A549 (cell line): ENCODE data around the gene ZGLP1.

Experiments
- EHF ChIP-seq: fragments of 250-450 bp; sonication (Bioruptor Pico); IDR thresholded peaks from 2 replicates; pipeline ENCODE4 v1.5.0; 2020; ENCODE audit warnings: mild to moderate bottlenecking
- EHMT2 ChIP-seq: fragments of 200-600 bp; sonication (generic); IDR thresholded peaks from 2 replicates; pipeline ENCODE4 v1.6.1; 2016; ENCODE audit warnings: antibody characterized with exemption, low read depth, mild to moderate bottlenecking, moderate library complexity
- EP300 ChIP-seq, 2 experiments: fragments of >200 bp; sonication (Bioruptor Twin); formaldehyde crosslinking; IDR thresholded peaks; 2 replicates in 1 of 2; 3 replicates in 1 of 2; pipeline ENCODE4 v1.6.1; 2016 to 2017
- POLR2A ChIP-seq: IDR thresholded peaks from 2 replicates; pipeline ENCODE4 v1.6.1; 2012; ENCODE audit warnings: mild to moderate bottlenecking, low read length
- RAD21 ChIP-seq, 2 experiments: fragments of >200 bp in 1 of 2; sonication (Bioruptor Twin) in 1 of 2; formaldehyde crosslinking in 1 of 2; IDR thresholded peaks in 1 of 2; conservative IDR thresholded peaks in 1 of 2; 2 replicates in 1 of 2; 3 replicates in 1 of 2; pipeline ENCODE4 v1.6.1; 2012 to 2018; ENCODE audit warnings: inconsistent platforms in 1 of 2
- REST ChIP-seq: fragments of 200-600 bp; sonication (generic); IDR thresholded peaks from 2 replicates; pipeline ENCODE4 v1.6.1; 2016; ENCODE audit warnings: antibody characterized with exemption, mild to moderate bottlenecking, moderate library complexity
- RFX5 ChIP-seq: fragments of 450-650 bp; IDR thresholded peaks from 2 replicates; pipeline ENCODE4 v1.7.1; 2014; ENCODE audit warnings: antibody characterized with exemption, mild to moderate bottlenecking, moderate library complexity
- ZNF302 ChIP-seq: fragments of 250-450 bp; sonication (Bioruptor Pico); IDR thresholded peaks from 2 replicates; pipeline ENCODE4 v1.9.0; 2021; ENCODE audit warnings: inconsistent platforms, mild to moderate bottlenecking, moderate library complexity
- TF ChIP-seq, protein P1 (sequence below): fragments of >200 bp; sonication (Bioruptor Twin); formaldehyde crosslinking; IDR thresholded peaks from 3 replicates; pipeline ENCODE4 v1.5.1; 2016
- TF ChIP-seq, protein P2 (sequence below): fragments of 450-650 bp; IDR thresholded peaks from 2 replicates; pipeline ENCODE4 v1.6.1; 2014; ENCODE audit warnings: antibody characterized with exemption

- TF ChIP-seq, protein P1, sequence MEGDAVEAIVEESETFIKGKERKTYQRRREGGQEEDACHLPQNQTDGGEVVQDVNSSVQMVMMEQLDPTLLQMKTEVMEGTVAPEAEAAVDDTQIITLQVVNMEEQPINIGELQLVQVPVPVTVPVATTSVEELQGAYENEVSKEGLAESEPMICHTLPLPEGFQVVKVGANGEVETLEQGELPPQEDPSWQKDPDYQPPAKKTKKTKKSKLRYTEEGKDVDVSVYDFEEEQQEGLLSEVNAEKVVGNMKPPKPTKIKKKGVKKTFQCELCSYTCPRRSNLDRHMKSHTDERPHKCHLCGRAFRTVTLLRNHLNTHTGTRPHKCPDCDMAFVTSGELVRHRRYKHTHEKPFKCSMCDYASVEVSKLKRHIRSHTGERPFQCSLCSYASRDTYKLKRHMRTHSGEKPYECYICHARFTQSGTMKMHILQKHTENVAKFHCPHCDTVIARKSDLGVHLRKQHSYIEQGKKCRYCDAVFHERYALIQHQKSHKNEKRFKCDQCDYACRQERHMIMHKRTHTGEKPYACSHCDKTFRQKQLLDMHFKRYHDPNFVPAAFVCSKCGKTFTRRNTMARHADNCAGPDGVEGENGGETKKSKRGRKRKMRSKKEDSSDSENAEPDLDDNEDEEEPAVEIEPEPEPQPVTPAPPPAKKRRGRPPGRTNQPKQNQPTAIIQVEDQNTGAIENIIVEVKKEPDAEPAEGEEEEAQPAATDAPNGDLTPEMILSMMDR: no peak
- TF ChIP-seq ZNF302 (CRISPR knock-in tag) (no peak), RFX5 (no peak), REST (no peak), EHMT2 (no peak), RAD21 (conservative IDR thresholded peaks at IDR 0.05 in 1 of 2, IDR thresholded peaks at IDR 0.05 in 1 of 2) (no peak), POLR2A (no peak), EP300 (IDR thresholded peaks at IDR 0.05) (no peak), EHF (CRISPR knock-in tag) (no peak)
- TF ChIP-seq, protein P2, sequence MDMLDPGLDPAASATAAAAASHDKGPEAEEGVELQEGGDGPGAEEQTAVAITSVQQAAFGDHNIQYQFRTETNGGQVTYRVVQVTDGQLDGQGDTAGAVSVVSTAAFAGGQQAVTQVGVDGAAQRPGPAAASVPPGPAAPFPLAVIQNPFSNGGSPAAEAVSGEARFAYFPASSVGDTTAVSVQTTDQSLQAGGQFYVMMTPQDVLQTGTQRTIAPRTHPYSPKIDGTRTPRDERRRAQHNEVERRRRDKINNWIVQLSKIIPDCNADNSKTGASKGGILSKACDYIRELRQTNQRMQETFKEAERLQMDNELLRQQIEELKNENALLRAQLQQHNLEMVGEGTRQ: no peak
Observed at GRCh38 chr19:10306327-10306726, 3.3 kb downstream of the ZGLP1 start.
